Measurements from ENCODE around the gene GMPS. TPM values are rescaled to one million over a fixed set of nuclear protein-coding genes. Genes with fewer than 3 reads are reported as not detected.
"Not testable (repeated sequence)": the region's sequence is repeated elsewhere in the genome, so short reads cannot be mapped to it uniquely, and the experiment has no call there.

The GMPS gene
- total and polyA plus RNA-seq, 10 of the 15 experiments (the other 5 are each of a cell fraction or from before 2014, with no cell fraction given): 33.2 to 143 (median 79.0) TPM

- TF ChIP-seq E2F4 (IDR thresholded peaks at IDR 0.05; ENCODE audit: low read depth, low read length): no peak
- TF ChIP-seq RBBP5 (conservative IDR thresholded peaks at IDR 0.05): no peak
- TF ChIP-seq HSF1 (IDR thresholded peaks at IDR 0.05; ENCODE audit: low read depth, low read length): no peak
Measured at GRCh38 chr3:155847993-155848392, 22.5 kb upstream of the GMPS start (continued).

- H3K36me3 ChIP-seq (ENCODE audit: control insufficient read depth in 2 of 2, insufficient read depth in 2 of 2, low read length in 1 of 2); intact Hi-C loops (cut with micrococcal nuclease; ENCODE audit: unreplicated experiment); in situ Hi-C loops (cut with MboI); H3K4me1 ChIP-seq (ENCODE audit: control insufficient read depth, insufficient read depth, low read length); H3K9me3 ChIP-seq (replicated peaks; ENCODE audit: control insufficient read depth, insufficient read depth, low read length); FAIRE-seq; H4K20me1 ChIP-seq (ENCODE audit: control insufficient read depth, insufficient read depth); H3K9ac ChIP-seq (ENCODE audit: control insufficient read depth, insufficient read depth, low read length); H3K27me3 ChIP-seq (replicated peaks in 1 of 2; ENCODE audit: control insufficient read depth in 2 of 2, insufficient read depth in 2 of 2, low read length in 1 of 2); ATAC-seq; DNase-seq (ENCODE audit: low read depth, low spot score); H3K27ac ChIP-seq (ENCODE audit: control insufficient read depth, insufficient read depth); H2AFZ ChIP-seq (ENCODE audit: control insufficient read depth, low read depth, low read length); BruUV-seq (replicated peaks): not testable (repeated sequence)
- SMC1A ChIA-PET (ENCODE audit: uncharacterized antibody, unreplicated experiment): interaction anchor here (0.7 to 1.6 kb wide), 8 partner anchors 8 to 43 kb away, joined by 3 to 6 read pairs (median 3); partner anchors contain the start of gene C3orf33
- CTCF ChIA-PET: interaction anchor here (5.7 kb wide), 1 partner anchor 43 kb away, joined by 52 read pairs; the partner anchor contains the start of gene C3orf33
- Histone ChIP-seq H3K4me3 (peak overlapping the region; percentile 51), H3K79me2 (ENCODE audit: control insufficient read depth, insufficient read depth, low read length) (peaks cover 84% of the 10 kb centered on the region), H3K4me2 (ENCODE audit: control insufficient read depth, insufficient read depth) (peak overlapping the region; percentile 53; the same call in 1 of the 2 replicates)
- 95% methylated on average over 3 of the region's 3 CpGs for WGBS (ENCODE audit: insufficient coverage, insufficient replicate concordance, low lambda C conversion rate, missing lambda C conversion rate)
- POLR2A ChIA-PET: interaction anchor here (0.5 to 1.7 kb wide), 3 partner anchors 20 to 349 kb away, joined by 4 to 5 read pairs (median 5); no protein-coding TSS in a partner anchor
- RAD21 ChIA-PET (ENCODE audit: unreplicated experiment): interaction anchor here (0.7 to 2.2 kb wide), 3 partner anchors 20 to 44 kb away, joined by 3 to 8 read pairs (median 3); partner anchors contain the start of gene C3orf33
Measured at GRCh38 chr3:155849404-155849803, 21.0 kb upstream of the GMPS start.

Measured in GM12878 (cell line).